ENCODE results near the gene PTTG1IP.
A peak's percentile ranks its signal among the peaks of the same experiment; 100 is the strongest.

The PTTG1IP gene

DNA sequence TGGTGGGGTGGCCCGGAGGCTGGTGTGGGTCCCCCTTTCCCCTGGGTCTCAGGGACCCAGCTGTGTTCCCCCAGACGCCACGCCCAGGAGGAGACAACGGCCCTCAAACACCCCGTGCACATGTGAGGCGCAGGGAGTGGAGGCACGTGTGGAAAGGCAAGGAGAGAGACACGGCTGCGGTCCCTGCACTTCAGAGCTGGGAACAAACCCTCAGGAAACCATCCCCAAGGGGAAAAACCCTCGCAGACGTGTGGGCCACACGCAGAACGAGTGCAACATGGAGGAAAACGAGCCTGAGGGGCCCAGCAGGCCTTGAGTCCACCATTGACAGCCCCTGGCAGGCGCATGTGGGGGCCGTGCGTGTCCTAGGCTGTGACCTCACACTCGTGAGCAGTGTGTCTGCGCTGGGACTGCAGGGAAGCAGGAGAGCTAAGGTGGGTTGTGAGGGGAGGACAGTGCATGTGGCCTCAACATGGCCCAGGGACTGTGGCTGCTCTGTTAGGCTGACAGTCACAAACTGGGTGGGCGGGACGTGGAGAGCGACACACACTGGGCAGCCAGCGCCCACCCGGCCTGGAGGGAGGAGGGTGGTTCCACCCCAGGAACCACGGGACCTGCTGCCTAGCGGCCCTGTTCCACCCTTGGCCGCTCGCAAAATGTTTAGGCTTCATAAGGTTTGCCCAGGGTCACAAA lies 27.2 kb upstream of the PTTG1IP start:
- no peak overlapping the region for H3K9ac ChIP-seq (ENCODE audit: insufficient read length)
- no peaks in the 10 kb centered on the region for H3K36me3 ChIP-seq (ENCODE audit: insufficient read depth, low read length)
- no peak overlapping the region for H3K27ac ChIP-seq
- DNase-seq (ENCODE audit: low read depth, low spot score) = no peak
- H3K4me3 ChIP-seq = no peak overlapping the region
- no peaks in the 10 kb centered on the region for H3K9me3 ChIP-seq (ENCODE audit: low read depth, low read length)
- TF ChIP-seq POLR2AphosphoS5 (IDR thresholded peaks at IDR 0.05; ENCODE audit: borderline replicate concordance, low read depth, low read length) = no peak
- TF ChIP-seq EZH2 (IDR thresholded peaks at IDR 0.05) = no peak
- no peak for TF ChIP-seq FOXP2 (optimal IDR thresholded peaks at IDR 0.05; ENCODE audit: control extremely low read depth, extremely low read length, insufficient read depth)

GRCh38 chr21:44899768-44900558 lies 26.5 kb upstream of the PTTG1IP start:
- Histone ChIP-seq H3K9me3 (ENCODE audit: low read depth, low read length) (no peaks in the 10 kb centered on the region), H3K36me3 (ENCODE audit: insufficient read depth, low read length) (no peaks in the 10 kb centered on the region), H3K27ac (no peak overlapping the region), H3K4me3 (no peak overlapping the region), H3K9ac (ENCODE audit: insufficient read length) (no peak overlapping the region)
- TF ChIP-seq FOXP2 (optimal IDR thresholded peaks at IDR 0.05; ENCODE audit: control extremely low read depth, extremely low read length, insufficient read depth) (no peak), POLR2AphosphoS5 (IDR thresholded peaks at IDR 0.05; ENCODE audit: borderline replicate concordance, low read depth, low read length) (no peak), EZH2 (IDR thresholded peaks at IDR 0.05) (no peak)
- no peak for DNase-seq (ENCODE audit: low read depth, low spot score)

DNA sequence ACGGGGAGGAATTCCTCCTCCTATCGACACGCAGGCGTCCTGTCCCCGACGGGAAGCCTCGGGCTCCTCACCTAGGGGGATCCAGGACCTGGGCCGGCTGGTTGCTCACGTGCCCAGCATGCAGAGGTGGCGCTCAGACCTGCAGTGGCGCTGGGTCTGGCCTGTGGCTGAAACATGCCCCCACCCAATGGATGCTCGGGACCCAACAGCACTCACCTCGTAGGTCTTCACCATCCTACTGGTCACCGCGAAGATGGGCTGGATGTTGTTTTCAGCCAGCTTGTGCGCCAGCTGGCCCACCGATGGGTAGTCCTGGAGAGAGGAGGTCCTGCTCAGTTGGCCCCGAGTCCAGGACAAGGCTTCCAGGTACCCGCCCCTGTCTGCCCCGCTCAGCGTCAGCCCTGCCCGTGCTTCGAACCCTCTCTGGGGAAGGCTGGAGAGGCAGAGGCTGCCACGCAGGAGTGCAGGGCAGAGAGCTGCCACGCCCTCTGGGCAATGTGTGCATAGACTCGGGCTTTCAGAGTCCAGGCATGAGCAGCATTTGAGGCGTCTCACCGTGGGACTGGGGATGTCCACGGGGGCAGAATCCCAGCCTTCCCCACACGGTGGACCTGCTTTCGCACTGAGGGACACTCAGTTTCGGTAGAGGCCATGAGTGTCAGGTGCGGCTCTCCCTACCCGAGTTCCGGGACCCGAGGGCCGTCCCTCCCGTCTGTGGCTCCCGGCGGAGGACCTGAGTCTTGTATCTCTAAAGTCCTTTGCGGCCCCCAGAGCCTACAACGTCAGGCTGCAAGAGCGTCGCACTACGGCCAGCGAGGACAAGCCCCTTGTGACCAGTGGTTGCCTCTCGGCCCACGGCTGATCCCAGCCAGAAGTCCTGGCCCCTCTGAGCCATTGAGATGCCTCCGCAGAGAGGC lies 25.6 kb upstream of the PTTG1IP start:
- Histone ChIP-seq H3K4me3 (no peak overlapping the region), H3K9me3 (ENCODE audit: low read depth, low read length) (no peaks in the 10 kb centered on the region), H3K9ac (ENCODE audit: insufficient read length) (no peak overlapping the region), H3K27ac (no peak overlapping the region; the same call in 1 of the 2 replicates), H3K36me3 (ENCODE audit: insufficient read depth, low read length) (no peaks in the 10 kb centered on the region)
- no peak for TF ChIP-seq POLR2AphosphoS5 (IDR thresholded peaks at IDR 0.05; ENCODE audit: borderline replicate concordance, low read depth, low read length)
- TF ChIP-seq FOXP2 (optimal IDR thresholded peaks at IDR 0.05; ENCODE audit: control extremely low read depth, extremely low read length, insufficient read depth) = no peak
- TF ChIP-seq EZH2 (IDR thresholded peaks at IDR 0.05) = no peak
- no peak for DNase-seq (ENCODE audit: low read depth, low spot score)

DNA sequence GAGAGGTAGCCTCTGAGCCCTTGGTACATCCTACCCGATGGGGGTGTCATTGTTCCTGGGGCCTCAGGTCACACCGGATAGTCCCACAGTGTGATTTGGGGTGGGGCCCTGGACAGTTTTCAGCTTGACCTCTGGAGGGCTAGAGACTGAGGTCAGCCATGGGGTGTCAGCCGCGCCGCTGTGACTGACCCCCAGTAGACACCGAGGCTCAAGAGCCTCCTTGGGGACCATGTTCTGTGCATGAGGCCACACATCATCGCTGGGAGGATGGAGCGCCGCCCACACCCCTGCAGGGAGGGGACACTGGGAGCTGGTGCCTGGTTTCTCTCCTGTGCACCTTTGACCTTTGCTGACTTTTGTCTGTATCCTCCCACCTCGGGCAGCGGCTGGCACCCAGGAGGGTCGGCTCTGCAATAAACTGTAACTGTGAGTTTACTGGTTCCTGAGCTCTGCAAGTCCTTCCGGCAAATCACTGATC lies 24.6 kb upstream of the PTTG1IP start:
- Histone ChIP-seq H3K4me3 (no peak overlapping the region), H3K27ac (no peak overlapping the region), H3K9ac (ENCODE audit: insufficient read length) (no peak overlapping the region), H3K9me3 (ENCODE audit: low read depth, low read length) (no peaks in the 10 kb centered on the region), H3K36me3 (ENCODE audit: insufficient read depth, low read length) (no peaks in the 10 kb centered on the region)
- TF ChIP-seq EZH2 (IDR thresholded peaks at IDR 0.05) (no peak), FOXP2 (optimal IDR thresholded peaks at IDR 0.05; ENCODE audit: control extremely low read depth, extremely low read length, insufficient read depth) (no peak)
- no peak for DNase-seq (ENCODE audit: low read depth, low spot score)

GRCh38 chr21:44897326-44898010 lies 24.0 kb upstream of the PTTG1IP start:
- no peak overlapping the region for H3K27ac ChIP-seq
- no peaks in the 10 kb centered on the region for H3K36me3 ChIP-seq (ENCODE audit: insufficient read depth, low read length)
- H3K9me3 ChIP-seq (ENCODE audit: low read depth, low read length) = no peaks in the 10 kb centered on the region
- DNase-seq (ENCODE audit: low read depth, low spot score) = no peak
- H3K4me3 ChIP-seq = no peak overlapping the region
- no peak for TF ChIP-seq FOXP2 (optimal IDR thresholded peaks at IDR 0.05; ENCODE audit: control extremely low read depth, extremely low read length, insufficient read depth)
- TF ChIP-seq POLR2AphosphoS5 (IDR thresholded peaks at IDR 0.05; ENCODE audit: borderline replicate concordance, low read depth, low read length) = no peak
- no peak for TF ChIP-seq EZH2 (IDR thresholded peaks at IDR 0.05)
- peak overlapping the region; percentile 20 for H3K9ac ChIP-seq (ENCODE audit: insufficient read length)

DNA sequence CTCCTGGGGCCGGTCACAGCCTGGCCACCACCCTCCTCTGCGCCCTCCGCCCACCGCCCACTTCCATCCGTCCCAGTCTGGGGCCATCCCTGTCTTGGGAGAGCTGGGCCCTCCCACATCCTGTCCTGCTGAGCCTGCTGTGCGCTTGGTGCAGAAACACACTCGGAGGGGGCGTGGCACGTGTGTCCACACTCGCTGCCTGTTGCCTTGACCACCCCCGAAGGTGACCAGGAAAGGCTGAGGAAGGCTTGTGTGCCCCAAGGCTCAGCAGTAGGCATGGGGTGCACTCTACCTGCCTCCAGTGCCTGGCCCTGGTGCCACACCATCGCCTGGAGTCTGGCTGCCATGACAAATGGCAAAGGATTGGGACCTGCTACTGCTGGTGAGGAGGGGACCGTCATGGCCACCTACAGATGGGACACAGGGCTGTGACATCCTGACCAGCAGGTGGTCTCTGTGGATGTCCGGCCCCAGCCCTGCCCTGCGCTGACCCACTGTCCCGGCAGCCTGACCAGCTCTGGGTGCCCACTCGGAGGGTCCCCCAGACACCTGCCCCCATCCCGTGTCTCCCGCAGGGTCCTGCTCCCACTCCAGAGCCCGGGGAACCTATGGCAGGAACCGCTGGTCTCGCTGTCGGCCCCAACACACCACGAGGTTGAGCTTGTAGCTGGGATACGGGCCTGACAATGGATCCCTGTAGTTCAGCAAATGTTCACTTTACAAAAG lies 23.2 kb upstream of the PTTG1IP start:
- no peaks in the 10 kb centered on the region for H3K36me3 ChIP-seq (ENCODE audit: insufficient read depth, low read length)
- no peak for TF ChIP-seq POLR2AphosphoS5 (IDR thresholded peaks at IDR 0.05; ENCODE audit: borderline replicate concordance, low read depth, low read length)
- no peak for TF ChIP-seq FOXP2 (optimal IDR thresholded peaks at IDR 0.05; ENCODE audit: control extremely low read depth, extremely low read length, insufficient read depth)
- TF ChIP-seq EZH2 (IDR thresholded peaks at IDR 0.05) = no peak
- DNase-seq (ENCODE audit: low read depth, low spot score) = no peak
- no peaks in the 10 kb centered on the region for H3K9me3 ChIP-seq (ENCODE audit: low read depth, low read length)
- no peak overlapping the region for H3K27ac ChIP-seq
- peak overlapping the region; percentile 20 for H3K9ac ChIP-seq (ENCODE audit: insufficient read length)
- H3K4me3 ChIP-seq = no peak overlapping the region

DNA sequence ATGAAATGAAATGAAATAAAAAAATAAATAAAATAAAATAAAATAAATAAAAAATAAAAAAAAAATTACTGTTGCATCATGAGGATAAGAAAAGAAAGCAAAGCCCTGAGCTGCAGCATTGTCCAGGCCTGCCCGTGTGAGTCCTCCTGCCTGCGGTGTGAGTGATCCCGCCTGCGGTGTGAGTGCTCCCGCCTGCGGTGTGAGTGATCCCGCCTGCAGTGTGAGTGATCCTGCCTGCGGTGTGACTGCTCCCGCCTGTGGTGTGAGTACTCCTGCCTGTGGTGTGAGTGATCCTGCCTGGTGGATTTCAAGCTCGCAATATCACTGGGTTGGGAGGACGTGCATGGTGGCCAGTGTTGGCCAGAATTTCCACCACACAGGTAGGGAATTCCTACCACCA lies 22.4 kb upstream of the PTTG1IP start:
- no peak for DNase-seq (ENCODE audit: low read depth, low spot score)
- TF ChIP-seq POLR2AphosphoS5 (IDR thresholded peaks at IDR 0.05; ENCODE audit: borderline replicate concordance, low read depth, low read length) (no peak), EZH2 (IDR thresholded peaks at IDR 0.05) (no peak), FOXP2 (optimal IDR thresholded peaks at IDR 0.05; ENCODE audit: control extremely low read depth, extremely low read length, insufficient read depth) (no peak)

More for the DNA sequence above, 22.4 kb upstream of the PTTG1IP start:
- no peak overlapping the region for H3K27ac ChIP-seq
- no peak overlapping the region for H3K9ac ChIP-seq (ENCODE audit: insufficient read length)
- no peaks in the 10 kb centered on the region for H3K9me3 ChIP-seq (ENCODE audit: low read depth, low read length)
- no peak overlapping the region for H3K4me3 ChIP-seq
- no peaks in the 10 kb centered on the region for H3K36me3 ChIP-seq (ENCODE audit: insufficient read depth, low read length)
